Measurements from ENCODE around the gene PANX1. TPM values are rescaled to one million over a fixed set of nuclear protein-coding genes. Genes with fewer than 3 reads are reported as not detected.

The PANX1 gene
- total RNA-seq, 1 experiment from 2014 or later = 59.3 TPM

GRCh38 chr11:94130298-94131046 is 1.8 kb downstream of the PANX1 start:
- ChIA-PET CTCF (no interaction called here), POLR2A (no interaction called here)
- intact Hi-C loops (cut with micrococcal nuclease; ENCODE audit: unreplicated experiment) (no loop called here), in situ Hi-C loops (cut with HindIII; ENCODE audit: low pct_unique_long_range_greater_than_20kb, low sequenced_read_pairs) (no loop called here)
- no peak for DNase-seq (ENCODE audit: low read depth, low spot score)
- no peak for ATAC-seq
- TSS peak; percentile 70 for BruUV-seq (replicated peaks)
- no peaks in the 10 kb centered on the region for H3K36me3 ChIP-seq (ENCODE audit: control insufficient read depth, insufficient read depth, low read length)
- peak overlapping the region; percentile 80 for H3K27ac ChIP-seq (ENCODE audit: low read length)
- H3K4me3 ChIP-seq (ENCODE audit: low read depth in 2 of 2, low read length in 2 of 2) = peak overlapping the region; percentile 77 to 83
- no peaks in the 10 kb centered on the region for H3K9me3 ChIP-seq (ENCODE audit: control insufficient read depth, insufficient read depth, low read depth, low read length)
- H3K27me3 ChIP-seq (ENCODE audit: control insufficient read depth, insufficient read depth, low read length) = no peaks in the 10 kb centered on the region
- TF ChIP-seq SIN3A (IDR thresholded peaks at IDR 0.05; ENCODE audit: borderline replicate concordance, insufficient read depth, low read depth, low read length) (no peak), CTCF (IDR thresholded peaks at IDR 0.05) (no peak), TCF7L2 (IDR thresholded peaks at IDR 0.05; ENCODE audit: low read depth, low read length) (no peak), REST (IDR thresholded peaks at IDR 0.05; ENCODE audit: insufficient read depth in 1 of 2, low read depth in 2 of 2, low read length in 1 of 2) (no peak)
- peaks cover 60% of the 10 kb centered on the region for H3K4me1 ChIP-seq (ENCODE audit: control insufficient read depth, insufficient read depth, low read length)

- CTCF ChIA-PET = no interaction called here
- peaks cover 67% of the 10 kb centered on the region for H3K4me1 ChIP-seq (ENCODE audit: control insufficient read depth, insufficient read depth, low read length)
Measured at GRCh38 chr11:94131047-94131717, 2.5 kb downstream of the PANX1 start.

More at GRCh38 chr11:94131047-94131717, 2.5 kb downstream of the PANX1 start:
- Histone ChIP-seq H3K27me3 (ENCODE audit: control insufficient read depth, insufficient read depth, low read length) (no peaks in the 10 kb centered on the region), H3K9me3 (ENCODE audit: control insufficient read depth, insufficient read depth, low read depth, low read length) (no peaks in the 10 kb centered on the region), H3K4me3 (ENCODE audit: low read depth in 2 of 2, low read length in 2 of 2) (peak overlapping the region; percentile 77 to 83), H3K36me3 (ENCODE audit: control insufficient read depth, insufficient read depth, low read length) (no peaks in the 10 kb centered on the region), H3K27ac (ENCODE audit: low read length) (peak overlapping the region; percentile 80)
- DNase-seq (ENCODE audit: low read depth, low spot score) = no peak
- POLR2A ChIA-PET = interaction anchor here (0.6 kb wide), 1 partner anchor 239 kb away, joined by 5 read pairs; no protein-coding TSS in a partner anchor
- in situ Hi-C loops (cut with HindIII; ENCODE audit: low pct_unique_long_range_greater_than_20kb, low sequenced_read_pairs) (no loop called here), intact Hi-C loops (cut with micrococcal nuclease; ENCODE audit: unreplicated experiment) (no loop called here)
- no peak for ATAC-seq
- TF ChIP-seq REST (IDR thresholded peaks at IDR 0.05; ENCODE audit: insufficient read depth in 1 of 2, low read depth in 2 of 2, low read length in 1 of 2) (no peak), CTCF (IDR thresholded peaks at IDR 0.05) (no peak), SIN3A (IDR thresholded peaks at IDR 0.05; ENCODE audit: borderline replicate concordance, insufficient read depth, low read depth, low read length) (no peak), TCF7L2 (IDR thresholded peaks at IDR 0.05; ENCODE audit: low read depth, low read length) (no peak), POLR2AphosphoS5 (IDR thresholded peaks at IDR 0.05; ENCODE audit: low read depth, low read length) (no peak)
- BruUV-seq (replicated peaks) = no TSS peak
